ENCODE measurements around the gene KRT79.

KRT79 gene

GRCh38 chr12:52873832-52874572 is 39.9 kb upstream of the KRT79 start:
- ATAC-seq: peak; percentile 69
- no peak for TF ChIP-seq ZNF70 (CRISPR knock-in tag; IDR thresholded peaks at IDR 0.05)
- TF ChIP-seq PATZ1 (CRISPR knock-in tag; IDR thresholded peaks at IDR 0.05; ENCODE audit: borderline replicate concordance): peak; percentile 29; the same call in 1 of the 2 replicates
- no peak for TF ChIP-seq ESRRG (CRISPR knock-in tag; IDR thresholded peaks at IDR 0.05)

GRCh38 chr12:52873513-52873831 is 39.4 kb upstream of the KRT79 start:
- TF ChIP-seq PATZ1 (CRISPR knock-in tag; IDR thresholded peaks at IDR 0.05; ENCODE audit: borderline replicate concordance): no peak
- TF ChIP-seq TOX (CRISPR knock-in tag; IDR thresholded peaks at IDR 0.05; ENCODE audit: borderline replicate concordance): no peak
- TF ChIP-seq TCF4 (CRISPR knock-in tag; IDR thresholded peaks at IDR 0.05; ENCODE audit: borderline replicate concordance): no peak
- TF ChIP-seq ZNF70 (CRISPR knock-in tag; IDR thresholded peaks at IDR 0.05): no peak
- TF ChIP-seq POU6F1 (CRISPR knock-in tag; IDR thresholded peaks at IDR 0.05; ENCODE audit: borderline replicate concordance, low read depth): no peak
- no peak for TF ChIP-seq CSRNP3 (CRISPR knock-in tag; IDR thresholded peaks at IDR 0.05)
- TF ChIP-seq ZFP3 (CRISPR knock-in tag; IDR thresholded peaks at IDR 0.05): no peak
- TF ChIP-seq ZC3H10 (CRISPR knock-in tag; IDR thresholded peaks at IDR 0.05): no peak
- no peak for TF ChIP-seq ISL1 (CRISPR knock-in tag; IDR thresholded peaks at IDR 0.05)
- TF ChIP-seq ZFP30 (CRISPR knock-in tag; IDR thresholded peaks at IDR 0.05): no peak
- TF ChIP-seq PPARA (CRISPR knock-in tag; IDR thresholded peaks at IDR 0.05; ENCODE audit: borderline replicate concordance): no peak
- no peak for TF ChIP-seq ZNF565 (CRISPR knock-in tag; conservative IDR thresholded peaks at IDR 0.05; ENCODE audit: low read depth)
- TF ChIP-seq TSHZ2 (CRISPR knock-in tag; IDR thresholded peaks at IDR 0.05): no peak
- no peak for TF ChIP-seq BACH2 (CRISPR knock-in tag; IDR thresholded peaks at IDR 0.05; ENCODE audit: borderline replicate concordance)
- no peak for TF ChIP-seq SNAI2 (CRISPR knock-in tag; IDR thresholded peaks at IDR 0.05)
- TF ChIP-seq ZNF8 (CRISPR knock-in tag; IDR thresholded peaks at IDR 0.05): no peak
- TF ChIP-seq GLIS3 (CRISPR knock-in tag; IDR thresholded peaks at IDR 0.05): no peak
- no peak for TF ChIP-seq RARB (CRISPR knock-in tag; IDR thresholded peaks at IDR 0.05)
- no peak for ATAC-seq

- TF ChIP-seq ZNF565 (CRISPR knock-in tag; conservative IDR thresholded peaks at IDR 0.05; ENCODE audit: low read depth) (no peak), ZNF70 (CRISPR knock-in tag; IDR thresholded peaks at IDR 0.05) (no peak), ISL1 (CRISPR knock-in tag; IDR thresholded peaks at IDR 0.05) (no peak), TSHZ2 (CRISPR knock-in tag; IDR thresholded peaks at IDR 0.05) (no peak), BACH2 (CRISPR knock-in tag; IDR thresholded peaks at IDR 0.05; ENCODE audit: borderline replicate concordance) (no peak), SNAI2 (CRISPR knock-in tag; IDR thresholded peaks at IDR 0.05) (no peak), ESRRG (CRISPR knock-in tag; IDR thresholded peaks at IDR 0.05) (no peak), GLIS3 (CRISPR knock-in tag; IDR thresholded peaks at IDR 0.05) (no peak), ZFP3 (CRISPR knock-in tag; IDR thresholded peaks at IDR 0.05) (no peak), TOX (CRISPR knock-in tag; IDR thresholded peaks at IDR 0.05; ENCODE audit: borderline replicate concordance) (no peak), ZFP30 (CRISPR knock-in tag; IDR thresholded peaks at IDR 0.05) (no peak), TCF4 (CRISPR knock-in tag; IDR thresholded peaks at IDR 0.05; ENCODE audit: borderline replicate concordance) (no peak), ARNTL (CRISPR knock-in tag; IDR thresholded peaks at IDR 0.05; ENCODE audit: borderline replicate concordance, low read depth) (no peak), ZC3H10 (CRISPR knock-in tag; IDR thresholded peaks at IDR 0.05) (no peak)
- no peak for ATAC-seq
Measured at GRCh38 chr12:52872644-52873389, 38.7 kb upstream of the KRT79 start.

Measured in SK-N-SH treated with all-trans-retinoic acid at 6 μM for 48 hours (cell line).